GM23338 (cell line): ENCODE measurements around the gene SP9. TPM values are rescaled to one million over a fixed set of nuclear protein-coding genes. Genes with fewer than 3 reads are reported as not detected.

Experiments
- ATAC-seq: fragments of 200-7000 bp; cut with Tn5 transposase; 3 replicates; pipeline ENCODE4 v1.9.1; 2020
- DNase-seq: peaks from one replicate; pipeline ENCODE4 v3.0.0-alpha.2; 2015; ENCODE audit warnings: low spot score
- H2AFZ ChIP-seq: fragments of 200-600 bp; sonication (generic); 2 replicates; pipeline ENCODE4 v1.8.0; 2016; ENCODE audit warnings: antibody characterized with exemption, mild to moderate bottlenecking, moderate library complexity
- H3F3A ChIP-seq: fragments of 200-600 bp; sonication (generic); replicated peaks from 2 replicates; pipeline ENCODE4 v1.8.0; 2017; ENCODE audit warnings: antibody characterized with exemption, mixed run types, low read depth
- H3K27ac ChIP-seq: fragments of 200-600 bp; sonication (generic); 2 replicates; pipeline ENCODE4 v1.6.1; 2016; ENCODE audit warnings: low read depth
- H3K27me3 ChIP-seq: fragments of 200-600 bp; sonication (generic); 2 replicates; pipeline ENCODE4 v1.8.0; 2016; ENCODE audit warnings: mild to moderate bottlenecking, mixed run types, moderate library complexity; ENCODE audit not compliant: insufficient read depth
- H3K36me3 ChIP-seq: fragments of 200-600 bp; sonication (generic); 2 replicates; pipeline ENCODE4 v1.8.0; 2016; ENCODE audit warnings: mild to moderate bottlenecking; ENCODE audit not compliant: insufficient read depth
- H3K4me1 ChIP-seq: fragments of 200-600 bp; sonication (generic); 2 replicates; pipeline ENCODE4 v1.8.0; 2016; ENCODE audit warnings: mild to moderate bottlenecking, moderate library complexity; ENCODE audit not compliant: insufficient read depth
- H3K4me2 ChIP-seq: fragments of 200-600 bp; sonication (generic); 2 replicates; pipeline ENCODE4 v1.7.1; 2017; ENCODE audit warnings: mixed run types
- H3K4me3 ChIP-seq: fragments of 200-600 bp; sonication (generic); 2 replicates; pipeline ENCODE4 v1.6.1; 2016; ENCODE audit warnings: mixed run types
- H3K79me2 ChIP-seq: fragments of 200-600 bp; sonication (generic); replicated peaks from 2 replicates; pipeline ENCODE4 v1.8.0; 2017; ENCODE audit warnings: mild to moderate bottlenecking; ENCODE audit not compliant: insufficient read depth
- H3K9me2 ChIP-seq: fragments of 200-600 bp; sonication (generic); 2 replicates; pipeline ENCODE4 v1.8.0; 2017; ENCODE audit not compliant: insufficient read depth
- H4K20me1 ChIP-seq: fragments of 200-600 bp; sonication (generic); replicated peaks from 2 replicates; pipeline ENCODE4 v1.8.0; 2017; ENCODE audit warnings: mild to moderate bottlenecking; ENCODE audit not compliant: insufficient read depth
- H3K27ac Mint-ChIP-seq: 2 replicates; pipeline ENCODE4 v1.8.0; 2020; ENCODE audit warnings: inconsistent platforms, mild to moderate bottlenecking, moderate library complexity, mixed read lengths
- H3K27me3 Mint-ChIP-seq: 3 replicates; pipeline ENCODE4 v1.8.0; 2022; ENCODE audit warnings: low read depth, mild to moderate bottlenecking, moderate library complexity, mixed read lengths, inconsistent platforms; ENCODE audit not compliant: insufficient read depth, poor library complexity
- H3K36me3 Mint-ChIP-seq: 3 replicates; pipeline ENCODE4 v1.8.0; 2021; ENCODE audit warnings: low read depth, mild to moderate bottlenecking, inconsistent platforms, moderate library complexity, mixed read lengths
- H3K4me1 Mint-ChIP-seq: 3 replicates; pipeline ENCODE4 v1.8.0; 2020; ENCODE audit warnings: mild to moderate bottlenecking, inconsistent platforms, mixed read lengths
- H3K4me3 Mint-ChIP-seq: 3 replicates; pipeline ENCODE4 v1.8.0; 2021; ENCODE audit warnings: moderate library complexity, mild to moderate bottlenecking, inconsistent platforms, mixed read lengths
- H3K9me3 Mint-ChIP-seq: 3 replicates; pipeline ENCODE4 v1.8.0; 2020; ENCODE audit warnings: moderate library complexity, mild to moderate bottlenecking, inconsistent platforms, mixed read lengths
- EZH2 ChIP-seq: fragments of 200-600 bp; sonication (generic); IDR thresholded peaks from one replicate; pipeline ENCODE4 v1.8.0; 2017; ENCODE audit warnings: antibody characterized with exemption, mild to moderate bottlenecking, low read depth; ENCODE audit not compliant: unreplicated experiment
- EZH2phosphoT487 ChIP-seq: fragments of 200-600 bp; sonication (generic); IDR thresholded peaks from one replicate; pipeline ENCODE4 v1.8.1; 2018; ENCODE audit warnings: antibody characterized with exemption; ENCODE audit not compliant: unreplicated experiment
- JUNB ChIP-seq: IDR thresholded peaks from one replicate; pipeline ENCODE4 v1.6.1; 2016; ENCODE audit warnings: antibody characterized with exemption; ENCODE audit not compliant: unreplicated experiment
- NANOG ChIP-seq: IDR thresholded peaks from 2 replicates; pipeline ENCODE4 v1.6.1; 2016; ENCODE audit warnings: antibody characterized with exemption, borderline replicate concordance
- POLR2AphosphoS5 ChIP-seq: IDR thresholded peaks from 2 replicates; pipeline ENCODE4 v1.6.1; 2016; ENCODE audit warnings: antibody characterized with exemption, low read depth
- ZNF331 ChIP-seq: fragments of 250-450 bp; sonication (Bioruptor Pico); IDR thresholded peaks from 2 replicates; pipeline ENCODE4 v1.5.0; 2020; ENCODE audit warnings: low read depth, mild to moderate bottlenecking, moderate library complexity
- polyA plus RNA-seq: library from polyadenylated mRNA; unstranded; fragments of >200 nt; fragmentation: Nextera tagmentation; extraction: Ambion mirVana; gene quantifications from 2 replicates; pipeline ENCODE4 v1.2.1, GENCODE V29; 2016
- total RNA-seq: library from RNA; depleted of rRNA; stranded (reverse); fragments of >200 nt; shearing (Covaris generic); gene quantifications from 2 replicates; pipeline ENCODE4 v1.2.3, GENCODE V29; 2014
- TF ChIP-seq, protein P1 (sequence below): IDR thresholded peaks from one replicate; pipeline ENCODE4 v1.6.1; 2018; ENCODE audit warnings: antibody characterized with exemption; ENCODE audit not compliant: unreplicated experiment
- TF ChIP-seq, protein P2 (sequence below), 2 experiments: fragments of 200-600 bp in 1 of 2; sonication (generic) in 1 of 2; conservative IDR thresholded peaks; 2 replicates each; pipeline versions ENCODE4 v1.5.1 to v1.6.1; 2016 to 2017; ENCODE audit warnings: antibody characterized with exemption in 2 of 2, low read depth in 2 of 2, mild to moderate bottlenecking in 2 of 2, moderate library complexity in 1 of 2

SP9 gene
- total and polyA plus RNA-seq, 2 experiments from 2014 or later, result 0.49 TPM; not detected in 1

DNA sequence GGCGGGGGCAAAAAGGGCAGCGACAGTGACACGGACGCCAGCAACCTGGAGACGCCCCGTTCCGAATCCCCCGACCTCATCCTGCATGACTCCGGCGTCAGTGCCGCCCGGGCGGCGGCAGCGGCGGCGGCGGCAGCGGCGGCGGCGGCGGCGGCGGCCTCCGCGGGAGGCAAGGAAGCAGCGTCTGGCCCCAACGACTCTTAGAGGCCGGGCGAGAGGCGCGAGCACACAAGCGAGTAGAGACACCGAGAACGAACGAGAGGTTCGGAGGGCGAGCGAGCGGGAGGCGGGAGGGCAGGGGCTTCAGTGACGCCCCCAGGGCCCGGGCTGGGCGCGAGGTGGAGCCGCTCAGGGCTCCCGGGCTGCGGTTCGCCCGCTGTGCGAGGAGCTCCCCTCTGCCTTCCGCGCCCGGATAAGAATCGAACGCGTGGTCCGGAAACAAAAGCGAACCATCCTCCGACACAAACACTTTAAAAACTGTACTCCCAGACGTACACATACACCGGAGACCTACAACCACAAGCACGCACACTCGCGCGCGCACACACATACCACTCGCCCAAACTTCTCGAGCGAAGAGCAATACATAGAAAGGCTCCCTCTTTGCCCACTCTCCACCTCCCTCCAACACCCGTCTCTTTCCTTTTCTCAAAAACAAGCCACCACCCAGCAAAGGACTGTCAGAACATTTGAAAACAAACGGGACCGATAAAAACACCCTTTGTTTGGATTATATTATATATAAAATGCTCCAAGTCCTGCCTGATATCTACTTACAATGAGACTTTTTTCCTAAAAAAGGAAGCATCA is 2.8 kb downstream of the SP9 start:
- Histone ChIP-seq H3K36me3 (no peaks in the 10 kb centered on the region), H3F3A (peaks cover 33% of the 10 kb centered on the region), H3K9me2 (no peaks in the 10 kb centered on the region), H3K4me1 (peaks cover 46% of the 10 kb centered on the region), H3K79me2 (no peaks in the 10 kb centered on the region), H3K27ac (no peak overlapping the region), H3K27me3 (peaks cover 99% of the 10 kb centered on the region), H4K20me1 (peaks cover 11% of the 10 kb centered on the region), H2AFZ (0 out of 2 replicates have a peak overlapping the region, but pooled peaks have one; percentile 21), H3K4me3 (peak overlapping the region; percentile 59), H3K4me2 (peak overlapping the region; percentile 88)
- ATAC-seq (no peak), DNase-seq (peak; percentile 76)
- no peak for TF ChIP-seq POLR2AphosphoS5
- TF ChIP-seq EZH2phosphoT487, result peak; percentile 87
- TF ChIP-seq EZH2, result peak; percentile 87
- peaks cover 95% of the 10 kb centered on the region for H3K27me3 Mint-ChIP-seq
- H3K36me3 Mint-ChIP-seq, result peaks cover 5% of the 10 kb centered on the region; the same call in 1 of the 3 replicates
- H3K4me1 Mint-ChIP-seq, result peaks cover 54% of the 10 kb centered on the region
- peaks cover 12% of the 10 kb centered on the region for H3K9me3 Mint-ChIP-seq
- peak overlapping the region; percentile 70 for H3K4me3 Mint-ChIP-seq
- H3K27ac Mint-ChIP-seq, result no peak overlapping the region

DNA sequence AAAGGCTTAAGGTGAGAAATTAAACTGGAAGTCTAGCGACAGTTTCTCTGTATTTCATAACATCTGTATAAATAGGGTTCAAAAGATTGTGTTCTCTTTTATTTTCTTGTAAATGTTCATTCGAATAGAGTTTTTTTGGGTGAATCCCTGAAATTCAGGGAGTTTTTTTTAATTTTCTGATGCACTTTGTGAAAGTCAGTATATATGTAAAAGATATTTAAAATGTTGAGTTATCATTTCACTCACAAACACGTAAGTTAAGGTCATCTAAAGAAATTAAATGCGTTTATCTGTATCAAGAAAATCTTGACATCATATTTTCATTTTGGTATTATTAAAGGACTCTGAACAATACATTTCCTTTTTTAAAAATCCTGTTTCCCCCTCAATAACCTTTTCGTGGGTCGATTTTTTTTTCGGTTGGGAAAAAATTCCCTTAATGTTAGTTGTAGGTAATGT is 3.4 kb downstream of the SP9 start:
- H3K79me2 ChIP-seq, result no peaks in the 10 kb centered on the region
- peaks cover 45% of the 10 kb centered on the region for H3K4me1 ChIP-seq
- no peak overlapping the region for H3K27ac Mint-ChIP-seq
- ATAC-seq (no peak), DNase-seq (no peak)
- H3K4me1 Mint-ChIP-seq, result peaks cover 53% of the 10 kb centered on the region
- H3F3A ChIP-seq, result peaks cover 27% of the 10 kb centered on the region
- no peaks in the 10 kb centered on the region for H3K36me3 ChIP-seq
- H2AFZ ChIP-seq, result no peak overlapping the region
- H3K27ac ChIP-seq, result no peak overlapping the region
- peak overlapping the region; percentile 59 for H3K4me3 ChIP-seq
- peaks cover 5% of the 10 kb centered on the region for H4K20me1 ChIP-seq
- no peaks in the 10 kb centered on the region for H3K9me2 ChIP-seq
- H3K27me3 ChIP-seq, result peaks cover 99% of the 10 kb centered on the region
- H3K4me2 ChIP-seq, result peak overlapping the region; percentile 88
- peaks cover 12% of the 10 kb centered on the region for H3K9me3 Mint-ChIP-seq
- peaks cover 5% of the 10 kb centered on the region; the same call in 1 of the 3 replicates for H3K36me3 Mint-ChIP-seq
- H3K4me3 Mint-ChIP-seq, result peak overlapping the region; percentile 70; the same call in 2 of the 3 replicates
- peaks cover 95% of the 10 kb centered on the region for H3K27me3 Mint-ChIP-seq
- TF ChIP-seq JUNB (no peak), EZH2 (peak; percentile 66)

DNA sequence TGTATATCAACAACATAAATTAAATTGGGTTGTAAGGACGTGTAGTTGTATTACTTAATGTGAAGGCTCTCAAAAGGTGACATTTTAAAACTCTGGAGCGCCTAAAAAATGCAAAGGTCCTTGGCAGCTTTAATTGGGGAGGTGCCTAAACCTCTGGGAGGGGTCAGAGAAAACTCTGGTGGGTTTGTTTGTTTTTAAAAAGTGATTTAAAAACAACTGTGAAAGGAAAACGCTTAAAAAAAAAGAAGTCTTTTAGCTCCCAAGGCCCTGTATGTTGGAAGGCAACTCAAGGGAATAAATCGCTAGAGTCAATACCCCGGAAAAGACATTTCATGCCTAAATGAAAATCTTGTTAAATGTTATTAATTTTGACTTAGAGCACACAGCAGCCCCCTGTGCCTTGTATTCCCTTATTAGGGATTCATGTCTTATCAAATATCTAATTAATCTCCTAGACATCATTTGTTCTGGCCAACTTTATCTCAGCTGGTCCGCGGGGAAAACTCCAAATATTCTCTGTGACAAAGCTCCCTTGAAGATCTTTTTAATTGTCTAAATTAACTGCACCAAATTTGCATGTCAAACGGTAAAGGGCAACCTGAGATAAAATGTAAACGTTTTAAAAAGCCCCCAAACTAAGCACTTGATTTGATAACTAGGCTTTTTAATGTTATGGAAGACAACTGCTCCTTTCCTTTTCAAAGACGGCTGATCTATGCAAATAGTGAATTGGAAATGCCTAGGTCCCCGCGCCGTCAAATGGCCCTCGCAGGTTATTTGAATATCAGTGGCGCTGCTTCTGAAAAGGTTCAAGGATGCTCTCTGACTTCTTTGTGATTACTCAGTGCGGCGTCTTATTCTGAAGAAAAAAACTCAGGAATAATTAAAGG is 4.2 kb downstream of the SP9 start:
- H3K27me3 ChIP-seq, result peaks cover 99% of the 10 kb centered on the region
- Mint-ChIP-seq H3K9me3 (peaks cover 12% of the 10 kb centered on the region), H3K36me3 (peaks cover 5% of the 10 kb centered on the region; the same call in 1 of the 3 replicates), H3K27me3 (peaks cover 95% of the 10 kb centered on the region), H3K4me3 (peak overlapping the region; percentile 66), H3K27ac (no peak overlapping the region), H3K4me1 (peaks cover 50% of the 10 kb centered on the region)
- TF ChIP-seq, protein P1, sequence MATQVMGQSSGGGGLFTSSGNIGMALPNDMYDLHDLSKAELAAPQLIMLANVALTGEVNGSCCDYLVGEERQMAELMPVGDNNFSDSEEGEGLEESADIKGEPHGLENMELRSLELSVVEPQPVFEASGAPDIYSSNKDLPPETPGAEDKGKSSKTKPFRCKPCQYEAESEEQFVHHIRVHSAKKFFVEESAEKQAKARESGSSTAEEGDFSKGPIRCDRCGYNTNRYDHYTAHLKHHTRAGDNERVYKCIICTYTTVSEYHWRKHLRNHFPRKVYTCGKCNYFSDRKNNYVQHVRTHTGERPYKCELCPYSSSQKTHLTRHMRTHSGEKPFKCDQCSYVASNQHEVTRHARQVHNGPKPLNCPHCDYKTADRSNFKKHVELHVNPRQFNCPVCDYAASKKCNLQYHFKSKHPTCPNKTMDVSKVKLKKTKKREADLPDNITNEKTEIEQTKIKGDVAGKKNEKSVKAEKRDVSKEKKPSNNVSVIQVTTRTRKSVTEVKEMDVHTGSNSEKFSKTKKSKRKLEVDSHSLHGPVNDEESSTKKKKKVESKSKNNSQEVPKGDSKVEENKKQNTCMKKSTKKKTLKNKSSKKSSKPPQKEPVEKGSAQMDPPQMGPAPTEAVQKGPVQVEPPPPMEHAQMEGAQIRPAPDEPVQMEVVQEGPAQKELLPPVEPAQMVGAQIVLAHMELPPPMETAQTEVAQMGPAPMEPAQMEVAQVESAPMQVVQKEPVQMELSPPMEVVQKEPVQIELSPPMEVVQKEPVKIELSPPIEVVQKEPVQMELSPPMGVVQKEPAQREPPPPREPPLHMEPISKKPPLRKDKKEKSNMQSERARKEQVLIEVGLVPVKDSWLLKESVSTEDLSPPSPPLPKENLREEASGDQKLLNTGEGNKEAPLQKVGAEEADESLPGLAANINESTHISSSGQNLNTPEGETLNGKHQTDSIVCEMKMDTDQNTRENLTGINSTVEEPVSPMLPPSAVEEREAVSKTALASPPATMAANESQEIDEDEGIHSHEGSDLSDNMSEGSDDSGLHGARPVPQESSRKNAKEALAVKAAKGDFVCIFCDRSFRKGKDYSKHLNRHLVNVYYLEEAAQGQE, result no peak
- TF ChIP-seq, protein P2, sequence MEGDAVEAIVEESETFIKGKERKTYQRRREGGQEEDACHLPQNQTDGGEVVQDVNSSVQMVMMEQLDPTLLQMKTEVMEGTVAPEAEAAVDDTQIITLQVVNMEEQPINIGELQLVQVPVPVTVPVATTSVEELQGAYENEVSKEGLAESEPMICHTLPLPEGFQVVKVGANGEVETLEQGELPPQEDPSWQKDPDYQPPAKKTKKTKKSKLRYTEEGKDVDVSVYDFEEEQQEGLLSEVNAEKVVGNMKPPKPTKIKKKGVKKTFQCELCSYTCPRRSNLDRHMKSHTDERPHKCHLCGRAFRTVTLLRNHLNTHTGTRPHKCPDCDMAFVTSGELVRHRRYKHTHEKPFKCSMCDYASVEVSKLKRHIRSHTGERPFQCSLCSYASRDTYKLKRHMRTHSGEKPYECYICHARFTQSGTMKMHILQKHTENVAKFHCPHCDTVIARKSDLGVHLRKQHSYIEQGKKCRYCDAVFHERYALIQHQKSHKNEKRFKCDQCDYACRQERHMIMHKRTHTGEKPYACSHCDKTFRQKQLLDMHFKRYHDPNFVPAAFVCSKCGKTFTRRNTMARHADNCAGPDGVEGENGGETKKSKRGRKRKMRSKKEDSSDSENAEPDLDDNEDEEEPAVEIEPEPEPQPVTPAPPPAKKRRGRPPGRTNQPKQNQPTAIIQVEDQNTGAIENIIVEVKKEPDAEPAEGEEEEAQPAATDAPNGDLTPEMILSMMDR (conservative IDR thresholded peaks at IDR 0.05; ENCODE audit: low read depth in 2 of 2), result no peak
- TF ChIP-seq EZH2phosphoT487 (no peak), NANOG (peak; percentile 90), ZNF331 (CRISPR knock-in tag) (no peak)
- H4K20me1 ChIP-seq, result 0 out of 2 replicates have a peak, but pooled peaks cover 4% of the 10 kb centered on the region
- H3K4me1 ChIP-seq, result peaks cover 39% of the 10 kb centered on the region
- H3K36me3 ChIP-seq, result no peaks in the 10 kb centered on the region
- no peaks in the 10 kb centered on the region for H3K79me2 ChIP-seq
- peak; percentile 87 for DNase-seq
- no peak overlapping the region for H3K4me3 ChIP-seq
- no peak overlapping the region for H3K27ac ChIP-seq
- ATAC-seq, result no peak
- H3K9me2 ChIP-seq, result no peaks in the 10 kb centered on the region
- H3F3A ChIP-seq, result peaks cover 20% of the 10 kb centered on the region
- peak overlapping the region; percentile 89; the same call in 1 of the 2 replicates for H3K4me2 ChIP-seq
- H2AFZ ChIP-seq, result no peak overlapping the region
